H9 (cell line): Measurements from ENCODE around the gene PRR7. TPM values are rescaled to one million over a fixed set of nuclear protein-coding genes. Genes with fewer than 3 reads are reported as not detected.
A peak's percentile ranks its signal among the peaks of the same experiment; 100 is the strongest.

Source experiments
- DNase-seq: peaks from one replicate; pipeline ENCODE4 v3.0.0-alpha.2; 2017
- H2AFZ ChIP-seq: one replicate; pipeline ENCODE4 v1.6.1; 2013; ENCODE audit warnings: mild to moderate bottlenecking, low read length, control low read depth, moderate library complexity
- H2AK5ac ChIP-seq: 2 replicates; pipeline ENCODE4 v1.6.1; 2013; ENCODE audit warnings: low read length, control low read depth, mixed read lengths; ENCODE audit not compliant: insufficient read length
- H2BK120ac ChIP-seq: one replicate; pipeline ENCODE4 v1.6.1; 2013; ENCODE audit warnings: low read depth, mild to moderate bottlenecking, low read length, control low read depth, inconsistent platforms; ENCODE audit not compliant: poor library complexity, severe bottlenecking
- H2BK12ac ChIP-seq: 2 replicates; pipeline ENCODE4 v1.6.1; 2013; ENCODE audit warnings: low read length, control low read depth, mixed read lengths, low read depth; ENCODE audit not compliant: insufficient read length
- H2BK15ac ChIP-seq: 2 replicates; pipeline ENCODE4 v1.6.1; 2013; ENCODE audit warnings: low read depth, low read length, control low read depth
- H2BK20ac ChIP-seq: one replicate; pipeline ENCODE4 v1.6.1; 2013; ENCODE audit warnings: low read depth, mild to moderate bottlenecking, low read length, control low read depth, inconsistent platforms; ENCODE audit not compliant: poor library complexity, severe bottlenecking
- H2BK5ac ChIP-seq: 2 replicates; pipeline ENCODE4 v1.6.1; 2013; ENCODE audit warnings: low read length, control low read depth, mixed read lengths; ENCODE audit not compliant: insufficient read length
- H3K14ac ChIP-seq: 2 replicates; pipeline ENCODE4 v1.6.1; 2013; ENCODE audit warnings: low read length, control low read depth; ENCODE audit not compliant: insufficient read depth
- H3K18ac ChIP-seq: 2 replicates; pipeline ENCODE4 v1.6.1; 2013; ENCODE audit warnings: low read depth, mild to moderate bottlenecking, mixed read lengths, low read length, control low read depth; ENCODE audit not compliant: insufficient read length
- H3K23ac ChIP-seq: 2 replicates; pipeline ENCODE4 v1.6.1; 2013; ENCODE audit warnings: low read length, control low read depth, mixed read lengths, low read depth; ENCODE audit not compliant: insufficient read length
- H3K23me2 ChIP-seq: 2 replicates; pipeline ENCODE4 v1.6.1; 2013; ENCODE audit warnings: low read depth, mild to moderate bottlenecking, mixed read lengths, low read length, control low read depth; ENCODE audit not compliant: insufficient read length, poor library complexity, severe bottlenecking
- H3K27ac ChIP-seq: 2 replicates; pipeline ENCODE4 v1.5.1; 2013; ENCODE audit warnings: low read length, control low read depth, mixed read lengths, low read depth; ENCODE audit not compliant: insufficient read length
- H3K27me3 ChIP-seq: 2 replicates; pipeline ENCODE4 v1.6.1; 2013; ENCODE audit warnings: low read length, control low read depth, inconsistent platforms; ENCODE audit not compliant: insufficient read depth
- H3K4ac ChIP-seq: 2 replicates; pipeline ENCODE4 v1.6.1; 2013; ENCODE audit warnings: low read depth, mild to moderate bottlenecking, control low read depth, inconsistent platforms, low read length, moderate library complexity
- H3K4me1 ChIP-seq: 2 replicates; pipeline ENCODE4 v1.6.1; 2013; ENCODE audit warnings: low read length, control low read depth, inconsistent platforms; ENCODE audit not compliant: insufficient read depth
- H3K4me2 ChIP-seq: 2 replicates; pipeline ENCODE4 v1.6.1; 2013; ENCODE audit warnings: low read length, control low read depth, mixed read lengths; ENCODE audit not compliant: insufficient read length, insufficient read depth
- H3K56ac ChIP-seq: 2 replicates; pipeline ENCODE4 v1.6.1; 2013; ENCODE audit warnings: low read depth, mild to moderate bottlenecking, mixed read lengths, low read length, control low read depth; ENCODE audit not compliant: insufficient read length
- H3K79me1 ChIP-seq: 2 replicates; pipeline ENCODE4 v1.6.1; 2013; ENCODE audit warnings: low read depth, mild to moderate bottlenecking, moderate library complexity, low read length, control low read depth, inconsistent platforms; ENCODE audit not compliant: insufficient read depth, poor library complexity, severe bottlenecking
- H3K79me2 ChIP-seq: 2 replicates; pipeline ENCODE4 v1.6.1; 2013; ENCODE audit warnings: low read length, control low read depth, inconsistent platforms; ENCODE audit not compliant: insufficient read depth
- H3K9ac ChIP-seq: 2 replicates; pipeline ENCODE4 v1.6.1; 2013; ENCODE audit warnings: low read length, control low read depth, mixed read lengths; ENCODE audit not compliant: insufficient read length; ENCODE audit errors: extremely low read depth
- H3K9me3 ChIP-seq: one replicate; pipeline ENCODE4 v1.6.1; 2013; ENCODE audit warnings: low read depth, low read length, inconsistent platforms; ENCODE audit not compliant: control insufficient read depth
- H3T11ph ChIP-seq: one replicate; pipeline ENCODE4 v1.6.1; 2013; ENCODE audit warnings: mild to moderate bottlenecking, low read length, control low read depth, inconsistent platforms
- H4K20me1 ChIP-seq: one replicate; pipeline ENCODE4 v1.6.1; 2013; ENCODE audit not compliant: control insufficient read depth, insufficient read length, insufficient read depth
- H4K5ac ChIP-seq: 2 replicates; pipeline ENCODE4 v1.6.1; 2013; ENCODE audit warnings: low read depth, mild to moderate bottlenecking, mixed read lengths, low read length, control low read depth; ENCODE audit not compliant: insufficient read length
- H4K8ac ChIP-seq: replicated peaks from 2 replicates; pipeline ENCODE4 v1.6.1; 2013; ENCODE audit warnings: low read length, control low read depth, mixed read lengths, low read depth; ENCODE audit not compliant: insufficient read length
- H4K91ac ChIP-seq: 2 replicates; pipeline ENCODE4 v1.6.1; 2013; ENCODE audit warnings: low read depth, mild to moderate bottlenecking, moderate library complexity, mixed read lengths, low read length, control low read depth; ENCODE audit not compliant: insufficient read length
- H3K27ac Mint-ChIP-seq, 3 experiments: 2 replicates in 2 of 3; 3 replicates in 1 of 3; pipeline ENCODE4 v1.8.0; 2020 to 2021; ENCODE audit warnings: mixed read lengths in 3 of 3, mild to moderate bottlenecking in 1 of 3, moderate library complexity in 1 of 3
- H3K27me3 Mint-ChIP-seq: 2 replicates; pipeline ENCODE4 v1.8.0; 2021; ENCODE audit warnings: low read depth, mild to moderate bottlenecking, moderate library complexity, mixed read lengths
- H3K36me3 Mint-ChIP-seq, 3 experiments: 2 replicates in 2 of 3; 3 replicates in 1 of 3; pipeline ENCODE4 v1.8.0; 2020 to 2021; ENCODE audit warnings: low read depth in 3 of 3, mixed read lengths in 3 of 3; ENCODE audit not compliant: insufficient read depth in 1 of 3
- H3K4me1 Mint-ChIP-seq, 2 experiments: 2 replicates each; pipeline ENCODE4 v1.8.0; 2020; ENCODE audit warnings: mixed read lengths in 2 of 2
- H3K4me3 Mint-ChIP-seq, 2 experiments: 2 replicates in 1 of 2; 3 replicates in 1 of 2; pipeline ENCODE4 v1.8.0; 2020 to 2021; ENCODE audit warnings: mild to moderate bottlenecking in 2 of 2, mixed read lengths in 2 of 2, moderate library complexity in 1 of 2
- H3K9me3 Mint-ChIP-seq, 2 experiments: 2 replicates in 1 of 2; 3 replicates in 1 of 2; pipeline ENCODE4 v1.8.0; 2020; ENCODE audit warnings: mild to moderate bottlenecking in 2 of 2, mixed read lengths in 2 of 2, moderate library complexity in 1 of 2
- CTCF ChIP-seq: fragments of 200-600 bp; sonication (generic); conservative IDR thresholded peaks from 3 replicates; pipeline ENCODE4 v1.8.0; 2021; ENCODE audit warnings: antibody characterized with exemption, mild to moderate bottlenecking
- WGBS: extraction: QIAGEN DNeasy Blood & Tissue Kit; methylation state at CpG from one replicate; pipeline ENCODE4 v1.1.7; 2013; ENCODE audit warnings: missing lambda C conversion rate, low lambda C conversion rate, mixed read lengths; ENCODE audit not compliant: insufficient read length; ENCODE audit errors: extremely low coverage; 5-methylcytosine and 5-hydroxymethylcytosine counted together
- total RNA-seq: library from RNA; stranded (reverse); gene quantifications from 2 replicates; pipeline ENCODE4 v1.2.1, GENCODE V29; 2021

PRR7 gene
- total RNA-seq, 1 experiment from 2014 or later = 9.6 TPM

- H3K23ac ChIP-seq = no peak overlapping the region
- peak overlapping the region; percentile 60 for H3K9ac ChIP-seq
- WGBS = no CpG with 5 or more reads among the region's 12 CpGs
- no peaks in the 10 kb centered on the region for H4K20me1 ChIP-seq
- H3K4me1 ChIP-seq = peaks cover 5% of the 10 kb centered on the region; the same call in 1 of the 2 replicates
- Mint-ChIP-seq H3K4me1 (peaks cover 34 to 52% of the 10 kb centered on the region in 2 experiments), H3K27me3 (peaks cover 29% of the 10 kb centered on the region), H3K9me3 (no peaks in the 10 kb centered on the region), H3K4me3 (peak overlapping the region; percentile 75 to 84), H3K36me3 (peaks cover 13 to 26% (median 22%) of the 10 kb centered on the region in 3 experiments), H3K27ac (peak overlapping the region; percentile 95 to 98 (median 95))
- H2BK5ac ChIP-seq = no peak overlapping the region
- peaks cover 4% of the 10 kb centered on the region for H3K23me2 ChIP-seq
- H2AK5ac ChIP-seq = no peak overlapping the region
- H2BK12ac ChIP-seq = no peak overlapping the region
- peak; percentile 57 for TF ChIP-seq CTCF
- H3T11ph ChIP-seq = peak overlapping the region; percentile 22
- H3K14ac ChIP-seq = peak overlapping the region; percentile 98
- H3K9me3 ChIP-seq = no peaks in the 10 kb centered on the region
- H2BK15ac ChIP-seq = 0 out of 2 replicates have a peak overlapping the region, but pooled peaks have one; percentile 28
- H3K79me2 ChIP-seq = no peaks in the 10 kb centered on the region
- H4K5ac ChIP-seq = no peak overlapping the region
- H3K4me2 ChIP-seq = peak overlapping the region; percentile 39
- no peak overlapping the region for H2AFZ ChIP-seq
- peak overlapping the region; percentile 74 for H2BK120ac ChIP-seq
- no peaks in the 10 kb centered on the region for H3K79me1 ChIP-seq
- H3K27ac ChIP-seq = peak overlapping the region; percentile 5
- peak overlapping the region; percentile 87; the same call in 1 of the 2 replicates for H3K4ac ChIP-seq
- no peaks in the 10 kb centered on the region; the same call in 1 of the 2 replicates for H3K27me3 ChIP-seq
- peak overlapping the region; percentile 95 for H3K18ac ChIP-seq
- DNase-seq = peak; percentile 79
- H4K91ac ChIP-seq = peak overlapping the region; percentile 87
- H4K8ac ChIP-seq = no peak overlapping the region
- no peak overlapping the region for H2BK20ac ChIP-seq
- no peak overlapping the region for H3K56ac ChIP-seq
Measured at GRCh38 chr5:177496070-177496726, 49.6 kb downstream of the PRR7 start.
